OCI-LY1 (cell line): ENCODE measurements around the gene CARD14.

ENCODE experiments used
- H2AFZ ChIP-seq: fragments of 200-600 bp; sonication (generic), shearing (Covaris generic); 2 replicates; pipeline ENCODE4 v1.6.0; 2014; ENCODE audit warnings: antibody characterized with exemption, mild to moderate bottlenecking, low read length
- H3F3A ChIP-seq: fragments of 200-600 bp; sonication (generic), shearing (Covaris generic); 2 replicates; pipeline ENCODE4 v1.6.0; 2014; ENCODE audit warnings: mild to moderate bottlenecking, antibody characterized with exemption, low read length, moderate library complexity; ENCODE audit not compliant: insufficient read depth
- H3K27ac ChIP-seq: fragments of 200-600 bp; sonication (generic); 2 replicates; pipeline ENCODE4 v1.5.1; 2014; ENCODE audit warnings: low read length, mixed run types, mild to moderate bottlenecking, low read depth; ENCODE audit not compliant: poor library complexity, severe bottlenecking
- H3K27me3 ChIP-seq: fragments of 200-600 bp; sonication (generic); 2 replicates; pipeline ENCODE4 v1.6.0; 2014; ENCODE audit warnings: antibody characterized with exemption, mild to moderate bottlenecking, low read length, moderate library complexity; ENCODE audit not compliant: insufficient read depth
- H3K36me3 ChIP-seq: fragments of 200-600 bp; sonication (generic); 2 replicates; pipeline ENCODE4 v1.6.1; 2014; ENCODE audit warnings: mild to moderate bottlenecking, antibody characterized with exemption, low read length, moderate library complexity, mixed read lengths; ENCODE audit not compliant: insufficient read depth
- H3K4me1 ChIP-seq: fragments of 200-600 bp; sonication (generic); 2 replicates; pipeline ENCODE4 v1.5.1; 2014; ENCODE audit warnings: mild to moderate bottlenecking, low read length, moderate library complexity; ENCODE audit not compliant: insufficient read depth, severe bottlenecking
- H3K4me2 ChIP-seq: fragments of 200-600 bp; sonication (generic), shearing (Covaris generic); 2 replicates; pipeline ENCODE4 v1.6.1; 2014; ENCODE audit warnings: low read length
- H3K4me3 ChIP-seq: fragments of 200-600 bp; sonication (generic); 2 replicates; pipeline ENCODE4 v1.5.1; 2014; ENCODE audit warnings: low read length, low read depth, mild to moderate bottlenecking, mixed read lengths; ENCODE audit not compliant: poor library complexity, severe bottlenecking
- H3K79me2 ChIP-seq: fragments of 200-600 bp; shearing (Covaris generic); 2 replicates; pipeline ENCODE4 v1.6.1; 2016; ENCODE audit warnings: mixed run types, low read length, mixed read lengths; ENCODE audit not compliant: insufficient read depth
- H3K9ac ChIP-seq: fragments of 200-600 bp; sonication (generic), shearing (Covaris generic); 2 replicates; pipeline ENCODE4 v1.6.1; 2014; ENCODE audit warnings: mild to moderate bottlenecking, low read length, mixed read lengths
- H3K9me2 ChIP-seq: fragments of 200-600 bp; sonication (generic), shearing (Covaris generic); 2 replicates; pipeline ENCODE4 v1.6.1; 2014; ENCODE audit warnings: low read depth, mild to moderate bottlenecking, low read length, mixed read lengths
- H3K9me3 ChIP-seq: fragments of 200-600 bp; shearing (Covaris generic); 2 replicates; pipeline ENCODE4 v1.6.1; 2014; ENCODE audit warnings: low read length, mixed read lengths
- H4K20me1 ChIP-seq: fragments of 200-600 bp; sonication (generic), shearing (Covaris generic); 2 replicates; pipeline ENCODE4 v1.6.0; 2016; ENCODE audit warnings: mild to moderate bottlenecking, low read length; ENCODE audit not compliant: insufficient read depth
- EZH2 ChIP-seq: fragments of 200-600 bp; sonication (generic), shearing (Covaris generic); IDR thresholded peaks from 2 replicates; pipeline ENCODE4 v1.8.0; 2017; ENCODE audit warnings: borderline replicate concordance, mixed run types, mild to moderate bottlenecking, antibody characterized with exemption, low read length, moderate library complexity, mixed read lengths
- TF ChIP-seq, protein P1 (sequence below): fragments of 200-600 bp; sonication (generic), shearing (Covaris generic); IDR thresholded peaks from 2 replicates; pipeline ENCODE4 v1.5.1; 2017; ENCODE audit warnings: mild to moderate bottlenecking, antibody characterized with exemption, low read length, moderate library complexity, mixed read lengths

The CARD14 gene

DNA sequence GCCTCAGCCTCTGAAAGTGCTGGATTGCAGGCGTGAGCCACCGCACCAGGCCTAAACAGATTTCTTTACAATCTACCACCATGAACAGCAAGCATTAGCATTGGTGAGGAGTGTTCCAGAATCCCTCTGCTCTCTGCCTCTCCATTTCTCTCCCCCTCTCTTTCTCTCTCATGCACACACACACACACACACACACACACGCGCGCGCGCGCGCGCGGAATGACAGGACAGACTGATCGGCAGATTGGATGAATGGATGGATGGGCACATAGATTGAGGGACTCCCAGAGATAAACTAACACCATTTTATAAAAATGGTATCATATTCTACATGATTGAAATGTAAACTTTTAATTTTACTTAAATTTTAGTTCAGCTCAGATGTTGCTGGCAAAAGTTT lies 3.3 kb downstream of the CARD14 start:
- Histone ChIP-seq H3K79me2 (no peaks in the 10 kb centered on the region), H3K27me3 (peaks cover 3% of the 10 kb centered on the region; the same call in 1 of the 2 replicates), H3K4me2 (no peak overlapping the region), H2AFZ (no peak overlapping the region), H3K4me1 (no peaks in the 10 kb centered on the region), H3K4me3 (no peak overlapping the region), H3K36me3 (no peaks in the 10 kb centered on the region), H3K9me2 (no peaks in the 10 kb centered on the region), H3K9ac (no peak overlapping the region), H3K27ac (no peak overlapping the region), H3K9me3 (no peaks in the 10 kb centered on the region), H3F3A (no peaks in the 10 kb centered on the region), H4K20me1 (no peaks in the 10 kb centered on the region)
- no peak for TF ChIP-seq EZH2
- TF ChIP-seq, protein P1, sequence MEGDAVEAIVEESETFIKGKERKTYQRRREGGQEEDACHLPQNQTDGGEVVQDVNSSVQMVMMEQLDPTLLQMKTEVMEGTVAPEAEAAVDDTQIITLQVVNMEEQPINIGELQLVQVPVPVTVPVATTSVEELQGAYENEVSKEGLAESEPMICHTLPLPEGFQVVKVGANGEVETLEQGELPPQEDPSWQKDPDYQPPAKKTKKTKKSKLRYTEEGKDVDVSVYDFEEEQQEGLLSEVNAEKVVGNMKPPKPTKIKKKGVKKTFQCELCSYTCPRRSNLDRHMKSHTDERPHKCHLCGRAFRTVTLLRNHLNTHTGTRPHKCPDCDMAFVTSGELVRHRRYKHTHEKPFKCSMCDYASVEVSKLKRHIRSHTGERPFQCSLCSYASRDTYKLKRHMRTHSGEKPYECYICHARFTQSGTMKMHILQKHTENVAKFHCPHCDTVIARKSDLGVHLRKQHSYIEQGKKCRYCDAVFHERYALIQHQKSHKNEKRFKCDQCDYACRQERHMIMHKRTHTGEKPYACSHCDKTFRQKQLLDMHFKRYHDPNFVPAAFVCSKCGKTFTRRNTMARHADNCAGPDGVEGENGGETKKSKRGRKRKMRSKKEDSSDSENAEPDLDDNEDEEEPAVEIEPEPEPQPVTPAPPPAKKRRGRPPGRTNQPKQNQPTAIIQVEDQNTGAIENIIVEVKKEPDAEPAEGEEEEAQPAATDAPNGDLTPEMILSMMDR = no peak

DNA sequence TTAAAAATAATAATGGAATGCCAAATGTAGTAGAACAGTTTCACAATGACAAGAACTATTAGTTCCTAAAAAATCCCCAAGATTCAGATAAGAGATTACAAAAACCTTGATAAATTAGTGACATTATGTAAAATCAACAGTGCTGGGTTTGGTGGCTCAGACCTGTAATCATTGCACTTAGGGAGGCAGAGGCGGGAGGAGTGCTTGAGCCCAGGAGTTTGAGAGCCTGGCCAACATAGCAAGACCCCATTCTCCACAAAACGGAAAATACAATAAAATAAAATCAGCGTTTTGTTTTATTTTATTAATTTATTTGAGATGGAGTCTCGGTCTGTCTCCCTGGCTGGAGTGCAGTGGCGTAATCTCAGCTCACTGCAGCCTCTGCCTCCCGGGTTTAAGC lies 4.1 kb downstream of the CARD14 start:
- peaks cover 3% of the 10 kb centered on the region; the same call in 1 of the 2 replicates for H3K27me3 ChIP-seq
- H3K9me3 ChIP-seq = no peaks in the 10 kb centered on the region
- H3K79me2 ChIP-seq = no peaks in the 10 kb centered on the region
- no peaks in the 10 kb centered on the region for H3F3A ChIP-seq
- H3K4me2 ChIP-seq = no peak overlapping the region
- H4K20me1 ChIP-seq = no peaks in the 10 kb centered on the region
- no peaks in the 10 kb centered on the region for H3K36me3 ChIP-seq
- no peak overlapping the region for H3K9ac ChIP-seq
- no peak overlapping the region for H2AFZ ChIP-seq
- H3K9me2 ChIP-seq = no peaks in the 10 kb centered on the region
- H3K4me3 ChIP-seq = no peak overlapping the region
- no peaks in the 10 kb centered on the region for H3K4me1 ChIP-seq
- H3K27ac ChIP-seq = no peak overlapping the region
- TF ChIP-seq EZH2 = no peak
- TF ChIP-seq, protein P1 = no peak

DNA sequence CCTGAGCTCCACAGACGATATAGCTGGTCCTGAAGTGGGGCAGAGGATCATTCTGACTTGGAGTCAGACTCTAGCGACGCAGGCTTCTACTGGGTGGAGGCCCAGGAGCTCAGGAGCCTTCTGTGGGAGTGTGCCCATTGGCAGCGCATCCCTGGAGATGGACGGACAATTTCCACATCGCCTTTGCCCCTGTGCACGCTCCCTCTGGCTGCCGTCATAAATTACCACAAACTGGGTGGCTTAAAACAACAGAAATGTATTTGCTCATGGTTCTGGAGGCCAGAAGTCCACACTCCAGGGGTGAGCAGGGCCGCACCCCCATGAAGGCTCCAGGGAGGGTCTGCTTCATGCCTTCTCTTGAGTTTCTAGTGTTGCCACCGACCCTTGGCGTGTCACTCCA lies 6.9 kb downstream of the CARD14 start:
- no peaks in the 10 kb centered on the region for H3K9me3 ChIP-seq
- no peak overlapping the region for H2AFZ ChIP-seq
- no peak overlapping the region for H3K9ac ChIP-seq
- no peaks in the 10 kb centered on the region for H3F3A ChIP-seq
- H3K79me2 ChIP-seq = no peaks in the 10 kb centered on the region
- H3K27ac ChIP-seq = no peak overlapping the region
- no peaks in the 10 kb centered on the region for H3K4me1 ChIP-seq
- H3K36me3 ChIP-seq = no peaks in the 10 kb centered on the region
- peaks cover 6% of the 10 kb centered on the region; the same call in 1 of the 2 replicates for H3K27me3 ChIP-seq
- TF ChIP-seq, protein P1 = no peak
- no peak for TF ChIP-seq EZH2
- H3K4me2 ChIP-seq = no peak overlapping the region
- no peaks in the 10 kb centered on the region for H3K9me2 ChIP-seq
- H3K4me3 ChIP-seq = no peak overlapping the region
- no peaks in the 10 kb centered on the region for H4K20me1 ChIP-seq
